8988T (cell line): ENCODE data around the gene ANXA7.
"Not testable (repeated sequence)": the region's sequence is repeated elsewhere in the genome, so short reads cannot be mapped to it uniquely, and the experiment has no call there.

Experiments
- DNase-seq: peaks from one replicate; pipeline ENCODE4 v3.0.0; 2011

The ANXA7 gene

GRCh38 chr10:73332379-73332778 lies 81.5 kb downstream of the ANXA7 start:
- no peak for DNase-seq

- DNase-seq = not testable (repeated sequence)
These were observed 85.3 kb downstream of the ANXA7 start for GRCh38 chr10:73328523-73328922.

- DNase-seq = not testable (repeated sequence)
These were observed 88.6 kb downstream of the ANXA7 start for GRCh38 chr10:73325290-73325689.
